ENCODE measurements around the gene DDT. TPM values are rescaled to one million over a fixed set of nuclear protein-coding genes. Genes with fewer than 3 reads are reported as not detected.
"Not testable (repeated sequence)": the region's sequence is repeated elsewhere in the genome, so short reads cannot be mapped to it uniquely, and the experiment has no call there.

Gene DDT
- total RNA-seq, 1 donor from 2014 or later, result 87.7 TPM

DNA sequence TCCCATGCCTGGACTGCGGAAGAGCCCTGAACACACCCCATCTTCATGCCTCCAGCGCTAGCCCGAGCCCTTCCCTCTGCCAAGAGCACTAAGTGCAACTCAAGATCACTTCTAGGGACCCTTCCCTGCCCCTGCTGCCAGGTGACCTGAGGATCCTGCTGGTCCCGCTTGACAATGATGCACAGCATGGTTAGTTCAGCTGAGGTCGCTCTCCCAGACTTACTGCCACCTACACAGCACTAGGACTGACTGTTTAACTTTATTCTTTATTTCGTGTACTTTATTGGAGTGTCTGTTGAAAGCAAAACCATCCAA, 19.3 kb downstream of the DDT start:
- intact Hi-C loops (cut with micrococcal nuclease), result loop anchor here (5.0 kb wide), 4 partner anchors 93 to 413 kb away; partner anchors contain the start of gene CHCHD10

DNA sequence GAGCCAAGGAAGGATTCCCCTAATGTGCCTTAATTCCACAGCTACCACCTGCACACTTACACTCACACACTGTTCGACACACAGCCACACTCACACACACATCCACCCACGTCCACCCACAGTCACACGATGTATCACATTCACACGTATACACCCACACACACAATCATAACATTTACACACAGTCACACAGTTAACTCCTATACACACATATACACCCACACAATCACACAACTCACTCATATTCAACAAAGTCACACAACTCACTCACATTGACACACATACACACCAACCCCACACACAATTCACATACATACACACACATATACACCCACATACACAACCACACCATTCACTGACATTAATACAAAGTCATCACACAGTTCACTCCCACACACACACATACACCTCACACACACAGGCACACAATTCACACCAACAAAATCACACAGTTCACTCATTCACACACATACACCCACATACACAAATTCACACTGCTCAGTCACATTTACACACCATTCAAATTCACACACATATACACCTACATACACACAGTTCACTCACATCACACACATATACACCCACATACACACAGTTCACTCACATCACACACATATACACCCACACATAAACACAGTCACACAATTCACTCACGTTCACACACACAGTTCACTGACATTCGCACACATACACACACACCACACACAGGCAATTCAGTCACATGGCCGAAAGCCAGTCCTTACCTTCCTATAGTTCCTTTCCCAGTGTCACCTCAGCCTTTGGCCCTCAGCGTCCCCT, 19.8 kb downstream of the DDT start:
- intact Hi-C loops (cut with micrococcal nuclease), result not testable (repeated sequence)

DNA sequence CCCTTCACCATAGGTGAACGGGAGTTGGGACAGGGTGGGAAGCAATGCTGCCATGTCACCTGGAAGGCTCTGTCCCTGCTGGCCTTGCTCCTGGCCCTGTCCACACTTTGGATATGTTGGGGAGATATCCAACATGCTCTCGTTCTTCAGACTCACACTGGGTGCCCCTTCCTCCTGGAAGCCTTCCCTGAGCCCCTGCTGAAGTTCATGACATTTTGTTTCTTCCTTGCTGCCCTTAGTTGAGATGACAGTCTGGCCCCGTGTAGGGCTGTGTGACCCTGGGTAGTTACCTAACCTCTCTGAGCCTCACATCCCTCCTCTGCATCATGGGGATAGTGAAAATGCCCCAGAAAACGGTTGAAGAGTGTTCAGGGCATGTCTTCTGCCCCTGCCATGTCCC, 20.8 kb downstream of the DDT start:
- intact Hi-C loops (cut with micrococcal nuclease), result not testable (repeated sequence)

DNA sequence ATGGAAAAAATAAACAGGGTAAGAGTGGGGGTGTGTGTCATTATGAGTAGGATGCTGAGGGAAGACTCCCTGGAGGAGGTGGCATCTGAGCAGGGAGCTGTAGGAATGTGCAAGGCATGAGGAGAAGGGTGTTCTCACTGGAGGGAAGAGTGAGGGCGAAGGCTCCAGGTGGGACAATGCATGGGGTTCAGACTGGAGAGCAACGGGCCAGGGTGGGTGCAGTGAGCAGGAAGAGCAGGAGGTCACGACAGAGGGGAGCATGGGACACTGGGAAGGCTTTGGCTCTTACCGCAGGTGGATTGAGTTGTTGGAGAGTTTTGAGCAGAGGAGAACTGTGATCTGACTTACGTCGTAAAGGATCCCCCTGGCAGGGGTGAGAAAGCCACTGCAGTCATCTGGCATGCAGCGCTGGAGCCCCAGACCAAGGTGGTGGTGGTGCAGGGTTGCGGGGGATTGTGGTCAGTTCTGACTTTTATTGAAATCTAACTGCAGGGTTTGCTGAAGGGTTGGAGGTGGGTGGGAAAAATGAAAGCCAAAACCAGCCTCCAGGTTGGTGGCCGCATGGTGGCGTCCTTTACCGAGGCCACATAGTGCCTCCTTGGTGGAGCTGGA, 21.3 kb downstream of the DDT start:
- intact Hi-C loops (cut with micrococcal nuclease), result not testable (repeated sequence)

DNA sequence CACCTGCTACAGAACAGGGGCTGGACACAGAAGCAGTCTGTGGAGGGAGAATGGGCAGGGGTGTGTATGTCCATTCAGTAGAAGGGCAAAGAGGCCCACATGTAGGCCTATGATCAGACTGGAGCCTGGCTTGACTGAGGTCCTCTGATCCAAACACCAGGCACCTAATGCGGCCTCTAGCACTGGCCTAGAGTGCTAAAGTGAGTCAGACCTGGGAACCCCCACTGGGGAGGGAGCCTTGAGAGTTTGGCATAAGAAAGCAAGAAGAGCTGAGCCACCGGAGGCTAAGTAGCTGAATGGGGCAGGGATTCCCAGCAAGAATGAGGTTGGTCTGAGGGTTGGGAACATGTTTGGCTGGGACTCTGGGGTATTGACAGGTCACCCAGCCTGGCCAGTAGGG, 22.9 kb downstream of the DDT start:
- intact Hi-C loops (cut with micrococcal nuclease), result not testable (repeated sequence)

DNA sequence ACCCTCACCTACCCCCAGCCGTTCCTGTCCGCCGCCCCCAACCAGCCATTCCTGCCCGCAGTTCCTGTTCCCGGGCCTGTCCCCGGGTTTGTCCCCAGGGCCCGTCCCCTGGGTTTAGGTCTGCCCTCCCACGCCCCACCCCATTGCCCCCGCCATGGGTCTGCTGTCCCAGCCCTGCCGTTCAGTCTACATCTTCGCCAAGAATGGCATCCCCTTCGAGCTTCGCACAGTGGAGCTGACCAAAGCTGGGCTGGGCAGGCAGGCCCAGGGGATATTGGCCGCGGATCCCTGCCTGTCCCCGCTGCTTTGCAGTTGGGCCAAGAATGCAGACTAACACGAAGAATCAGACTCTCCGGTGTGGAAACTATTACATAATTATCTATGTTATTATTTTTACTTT, 24.5 kb downstream of the DDT start:
- intact Hi-C loops (cut with micrococcal nuclease), result not testable (repeated sequence)

DNA sequence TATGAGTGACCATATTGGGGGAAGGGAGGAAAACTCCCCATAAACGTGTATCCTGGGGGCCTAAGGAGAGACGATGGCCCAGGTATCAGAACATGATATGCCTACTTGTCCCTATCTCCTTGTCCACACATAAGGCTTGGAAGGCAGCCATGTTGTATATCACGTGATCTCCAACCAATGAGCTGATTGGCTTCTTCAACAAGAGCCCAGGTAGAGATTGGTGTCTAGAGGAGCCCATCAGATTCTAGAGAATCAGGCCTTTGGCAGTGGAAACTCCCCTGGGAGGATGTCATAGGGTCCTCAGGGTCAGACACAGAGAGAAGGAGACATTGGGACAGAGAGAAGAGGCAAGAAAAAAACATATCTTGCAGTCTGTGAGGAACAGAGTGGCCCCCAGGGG, 26.9 kb downstream of the DDT start:
- intact Hi-C loops (cut with micrococcal nuclease), result not testable (repeated sequence)

DNA sequence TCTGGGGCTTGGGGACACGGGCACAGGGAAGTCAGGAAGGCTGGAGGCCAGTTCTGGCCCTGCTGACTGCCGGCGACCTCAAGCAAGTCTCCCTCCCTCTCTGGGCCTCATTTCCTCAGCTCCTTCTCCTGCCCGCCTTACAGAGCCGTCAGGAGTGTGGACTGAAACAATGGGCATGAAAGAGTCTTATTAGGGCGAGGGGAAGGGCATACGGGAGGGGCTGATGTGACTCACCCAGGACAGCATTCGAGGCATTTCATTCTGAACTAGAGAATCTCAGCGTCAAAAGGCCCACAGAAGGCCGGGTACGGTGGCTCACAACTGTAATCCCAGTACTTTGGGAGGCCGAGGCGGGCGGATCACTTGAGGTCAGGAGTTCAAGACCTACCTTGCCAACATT, 34.1 kb downstream of the DDT start:
- intact Hi-C loops (cut with micrococcal nuclease), result not testable (repeated sequence)

DNA sequence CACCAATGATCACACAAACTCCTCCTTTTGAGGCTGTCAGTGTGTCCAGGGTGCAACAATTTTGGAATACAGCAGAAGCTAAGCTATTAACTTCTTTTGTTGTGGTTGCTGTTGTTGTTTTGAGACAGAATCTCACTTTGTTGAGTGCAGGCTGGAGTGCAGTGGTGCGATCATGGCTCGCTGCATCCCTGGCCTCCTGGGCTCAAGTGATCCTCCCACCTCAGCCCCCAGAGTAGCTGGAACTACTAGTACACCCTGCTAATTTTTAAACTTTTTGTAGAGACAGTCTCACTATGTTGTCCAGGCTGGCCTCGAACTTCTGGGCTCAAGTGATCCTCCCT, 35.3 kb downstream of the DDT start:
- intact Hi-C loops (cut with micrococcal nuclease), result no loop called here

DNA sequence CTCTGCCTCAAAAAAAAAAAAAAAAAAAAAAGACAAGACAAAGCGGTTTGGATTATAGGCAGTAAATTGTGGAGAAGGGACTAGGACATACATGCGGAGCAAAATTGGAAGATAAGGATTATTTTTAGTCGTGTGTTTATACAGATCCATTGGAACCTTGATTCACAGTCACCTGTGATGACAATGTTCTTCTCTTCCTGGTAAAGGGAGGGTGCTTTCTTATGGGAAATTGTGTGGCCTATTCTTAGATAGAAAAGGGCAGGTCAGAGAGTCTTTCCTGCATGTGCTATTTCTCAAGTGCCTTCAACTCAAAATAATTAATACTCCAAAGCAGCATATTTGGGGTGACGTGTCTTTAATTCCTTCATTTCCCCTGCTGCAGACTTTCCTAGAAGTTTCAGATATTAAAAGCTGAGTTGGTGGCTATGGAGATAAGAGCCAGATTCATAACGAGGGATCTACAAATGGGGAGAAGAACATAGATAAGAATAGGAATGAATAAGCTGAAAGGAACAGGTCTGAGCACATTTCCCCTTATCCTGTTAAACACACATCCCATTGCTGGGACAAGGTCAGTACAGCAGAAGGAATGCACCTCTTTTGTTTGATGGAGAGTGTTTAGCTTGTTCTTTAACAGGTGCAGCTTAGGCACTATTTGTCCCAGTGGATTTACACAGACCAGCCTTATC, 35.8 kb downstream of the DDT start:
- intact Hi-C loops (cut with micrococcal nuclease), result no loop called here

DNA sequence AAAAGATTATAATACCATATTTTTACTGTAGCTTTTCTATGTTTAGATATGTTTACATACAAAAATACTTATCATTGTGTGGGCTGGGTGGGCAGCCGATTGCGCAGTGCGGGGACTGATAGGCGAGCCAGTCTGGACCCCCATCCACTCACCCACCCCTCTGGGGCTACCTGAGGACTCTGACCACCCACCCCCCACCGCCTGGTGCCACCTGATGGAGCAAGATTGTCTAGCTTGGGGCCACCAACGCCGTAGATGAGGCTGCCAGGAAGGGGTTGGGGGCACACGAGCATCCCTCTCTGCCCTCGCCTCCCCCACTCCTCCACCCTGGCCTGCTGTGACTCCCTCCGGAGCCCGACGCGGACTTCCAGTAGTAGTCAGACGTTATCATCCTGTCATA, 47.7 kb downstream of the DDT start:
- intact Hi-C loops (cut with micrococcal nuclease), result no loop called here

DNA sequence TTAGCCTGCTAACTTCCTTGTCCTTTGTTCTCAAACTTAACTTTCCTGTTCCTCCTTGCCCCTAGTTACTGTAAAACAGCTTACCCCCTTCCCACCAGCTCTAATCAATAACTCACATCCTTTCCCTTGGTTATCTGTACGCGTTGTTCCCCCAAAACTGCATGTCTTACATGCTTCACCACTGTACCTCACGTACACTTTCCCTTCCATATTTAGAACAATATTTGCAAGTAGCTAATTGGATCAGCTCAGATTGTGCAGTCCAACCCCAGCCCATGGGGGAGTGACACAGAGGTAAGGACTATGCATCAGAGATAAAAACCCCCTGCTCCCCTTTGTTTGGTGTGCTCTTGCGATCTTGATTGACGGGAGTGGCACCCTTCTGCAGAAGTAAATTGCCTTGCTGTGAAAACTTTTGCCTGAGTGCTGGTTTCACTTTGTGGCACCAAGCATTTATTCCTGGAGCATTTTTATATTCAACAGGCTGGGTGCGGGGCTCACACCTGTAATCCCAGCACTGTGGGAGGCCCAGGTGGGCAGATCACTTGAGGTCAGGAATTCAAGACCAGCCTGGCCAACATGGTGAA, 49.1 kb downstream of the DDT start:
- intact Hi-C loops (cut with micrococcal nuclease), result no loop called here

DNA sequence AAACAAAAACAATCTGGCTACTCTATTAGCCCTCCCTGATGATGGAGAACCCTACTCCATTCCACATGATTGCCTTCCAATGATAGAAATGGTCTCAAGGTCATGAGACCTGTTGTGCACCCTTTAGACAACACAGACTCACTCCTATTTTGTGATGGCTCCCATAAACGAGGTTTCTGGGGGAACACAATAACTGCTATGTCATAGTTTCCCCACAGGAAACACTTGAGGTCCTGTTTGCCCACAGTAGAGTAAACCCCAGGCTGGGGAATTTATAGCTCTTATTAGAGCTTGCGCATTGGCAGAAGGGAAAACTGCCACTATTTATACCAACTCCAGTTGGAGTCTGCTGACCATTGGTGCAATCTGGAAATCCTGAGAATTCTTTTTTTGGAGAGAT, 51.3 kb downstream of the DDT start:
- intact Hi-C loops (cut with micrococcal nuclease), result no loop called here

DNA sequence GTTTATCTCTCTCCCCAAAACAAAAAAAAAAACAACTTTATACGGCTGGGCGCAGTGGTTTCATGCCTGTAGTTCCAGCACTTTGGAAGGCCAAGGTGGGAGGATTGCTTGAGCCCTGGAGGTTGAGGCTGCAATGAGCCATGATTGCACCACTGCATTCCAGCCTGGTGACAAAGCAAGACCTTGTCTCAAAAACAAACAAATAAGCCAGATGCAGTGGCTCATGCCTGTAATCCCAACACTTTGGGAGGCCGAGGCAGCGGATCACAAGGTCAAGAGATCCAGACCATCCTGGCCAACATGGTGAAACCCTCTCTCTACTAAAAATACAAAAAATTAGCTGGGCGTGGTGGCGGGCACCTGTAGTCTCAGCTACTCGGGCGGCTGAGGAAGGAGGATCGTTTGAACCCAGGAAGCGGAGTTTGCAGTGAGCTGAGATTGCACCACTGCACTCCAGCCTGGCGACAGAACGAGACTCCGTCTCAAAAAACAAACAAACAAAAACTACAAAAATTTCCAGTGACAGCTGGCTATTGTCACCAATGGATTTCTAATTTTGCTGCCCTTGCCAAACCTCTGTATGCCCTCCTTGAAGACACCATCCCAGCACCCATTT, 52.5 kb downstream of the DDT start:
- intact Hi-C loops (cut with micrococcal nuclease), result not testable (repeated sequence)

Other genes starting within 250 kb of the DDT start
- gene ZNF70, start 223.3 kb downstream of the DDT start, total RNA-seq, result 2.5 and 2.8 TPM in 2 replicates
- not detected in 2 replicates for gene VPREB3, start 220.0 kb downstream of the DDT start, total RNA-seq
- 0.41 and 0.74 TPM in 2 replicates for gene C22orf15, start 211.5 kb downstream of the DDT start, total RNA-seq
- gene CHCHD10, start 206.5 kb downstream of the DDT start, total RNA-seq, result 44.5 and 51.0 TPM in 2 replicates
- 0.27 and 0.49 TPM in 2 replicates for gene MMP11, start 201.6 kb downstream of the DDT start, total RNA-seq
- 77.3 and 79.6 TPM in 2 replicates for gene SMARCB1, start 187.5 kb downstream of the DDT start, total RNA-seq
- 9.0 and 10.8 TPM in 2 replicates for gene DERL3, start 135.4 kb downstream of the DDT start, total RNA-seq
- 5.7 and 6.6 TPM in 2 replicates for gene SLC2A11, start 116.6 kb downstream of the DDT start, total RNA-seq
- gene MIF, start 80.1 kb downstream of the DDT start, total RNA-seq, result 700 and 746 TPM in 2 replicates
- 0.44 TPM in 2 replicates for gene GSTT2B, start 13.2 kb downstream of the DDT start, total RNA-seq
- gene DDTL, start 7.6 kb downstream of the DDT start, total RNA-seq, result 4.0 and 5.4 TPM in 2 replicates
- not detected in 2 replicates for gene GSTT2, start 5.7 kb upstream of the DDT start, total RNA-seq
- gene GSTT4, start 31.0 kb upstream of the DDT start, total RNA-seq, result not detected in 2 replicates
- gene CABIN1, start 36.9 kb upstream of the DDT start, total RNA-seq, result 122 and 127 TPM in 2 replicates
- 1.2 and 1.6 TPM in 2 replicates for gene SUSD2, start 207.0 kb upstream of the DDT start, total RNA-seq

Data from T-helper 1 cell treated with Interleukin-12 subunit alpha and Interleukin-12 subunit beta and Interleukin-4 antibody, amounts not matched to agents 30 ng/mL and 1 ng/mL, for 36 hours (primary cell).